H1 (cell line): ENCODE results near the gene POGK. TPM values are rescaled to one million over a fixed set of nuclear protein-coding genes. Genes with fewer than 3 reads are reported as not detected.

Experiments used
- CTCF ChIA-PET: fragments of 300-600 bp; sonication (Branson Sonifier 250); formaldehyde crosslinking; loops from one replicate; lab custom pipeline; 2021; ENCODE audit not compliant: partially characterized antibody; lab: Charles Lee
- POLR2A ChIA-PET: fragments of 300-600 bp; sonication (Branson Sonifier 250); formaldehyde crosslinking; loops from one replicate; lab custom pipeline; 2021; ENCODE audit warnings: inconsistent platforms; ENCODE audit not compliant: partially characterized antibody; lab: Charles Lee
- DNase-seq, 2 experiments: peaks; one replicate each; pipeline versions ENCODE4 v3.0.0 to v3.0.0-alpha.2; 2010 to 2022; ENCODE audit warnings: low spot score in 2 of 2, low read depth in 1 of 2, mixed read lengths in 1 of 2
- FAIRE-seq: peaks from 2 replicates; lab custom pipeline; 2011; peaks lifted over from hg19 to GRCh38; lab: Jason Lieb, UNC
- H2AFZ ChIP-seq: 2 replicates; pipeline ENCODE4 v1.8.1; 2012; ENCODE audit warnings: low read length, inconsistent platforms
- H2AK5ac ChIP-seq: 2 replicates; pipeline ENCODE4 v1.6.1; 2013; ENCODE audit warnings: low read depth, low read length
- H2BK120ac ChIP-seq: replicated peaks from 2 replicates; pipeline ENCODE3; 2013; ENCODE audit warnings: low read depth, low read length, inconsistent platforms
- H2BK12ac ChIP-seq: 2 replicates; pipeline ENCODE4 v1.6.1; 2013; ENCODE audit warnings: low read depth, low read length
- H2BK15ac ChIP-seq: 2 replicates; pipeline ENCODE4 v1.6.1; 2013; ENCODE audit warnings: low read length
- H2BK20ac ChIP-seq: 2 replicates; pipeline ENCODE4 v1.6.1; 2013; ENCODE audit warnings: low read length
- H2BK5ac ChIP-seq: 2 replicates; pipeline ENCODE4 v1.6.1; 2013; ENCODE audit warnings: low read depth, low read length
- H3K14ac ChIP-seq: 2 replicates; pipeline ENCODE4 v1.6.1; 2013; ENCODE audit warnings: inconsistent platforms; ENCODE audit not compliant: insufficient read length
- H3K18ac ChIP-seq: 2 replicates; pipeline ENCODE4 v1.6.1; 2013; ENCODE audit warnings: low read length; ENCODE audit errors: extremely low read depth
- H3K23ac ChIP-seq: 2 replicates; pipeline ENCODE4 v1.6.1; 2013; ENCODE audit warnings: inconsistent platforms; ENCODE audit not compliant: insufficient read length
- H3K23me2 ChIP-seq: 2 replicates; pipeline ENCODE4 v1.6.1; 2013; ENCODE audit warnings: low read depth, low read length
- H3K27ac ChIP-seq: 2 replicates; pipeline ENCODE4 v1.6.1; 2011; ENCODE audit warnings: low read depth, low read length, inconsistent platforms
- H3K27me3 ChIP-seq, 4 experiments: replicated peaks in 1 of 4; 1 replicate in 1 of 4; 2 replicates in 3 of 4; pipeline versions ENCODE4 v1.6.1 to v1.8.1; 2011 to 2013; ENCODE audit warnings: low read length in 3 of 4, mild to moderate bottlenecking in 3 of 4, inconsistent platforms in 2 of 4, mixed read lengths in 2 of 4, moderate library complexity in 1 of 4; ENCODE audit not compliant: control insufficient read depth in 3 of 4, insufficient read depth in 3 of 4; ENCODE audit errors: extremely low read depth in 1 of 4
- H3K36me3 ChIP-seq, 4 experiments: 2 replicates each; pipeline versions ENCODE4 v1.6.1 to v1.8.1; 2011 to 2013; ENCODE audit warnings: mild to moderate bottlenecking in 4 of 4, low read length in 3 of 4, moderate library complexity in 2 of 4, control low read depth in 1 of 4, inconsistent platforms in 1 of 4; ENCODE audit not compliant: insufficient read depth in 4 of 4, control insufficient read depth in 2 of 4
- H3K4ac ChIP-seq: replicated peaks from 2 replicates; pipeline ENCODE3; 2013; ENCODE audit warnings: low read length, low read depth, mixed read lengths, inconsistent platforms; ENCODE audit not compliant: insufficient read length
- H3K4me1 ChIP-seq, 4 experiments: replicated peaks in 1 of 4; 1 replicate in 1 of 4; 2 replicates in 3 of 4; pipeline versions ENCODE4 v1.6.1 to v1.8.1; 2011 to 2013; ENCODE audit warnings: low read length in 3 of 4, inconsistent platforms in 2 of 4, mixed read lengths in 1 of 4; ENCODE audit not compliant: insufficient read depth in 4 of 4, control insufficient read depth in 3 of 4
- H3K4me2 ChIP-seq, 2 experiments: 2 replicates each; pipeline versions ENCODE4 v1.6.1 to v1.8.1; 2011 to 2013; ENCODE audit warnings: low read depth in 2 of 2, low read length in 2 of 2, control low read depth in 1 of 2, inconsistent platforms in 1 of 2, mild to moderate bottlenecking in 1 of 2; ENCODE audit not compliant: insufficient read depth in 1 of 2
- H3K4me3 ChIP-seq, 4 experiments: fragments of 200-600, 300-600 bp in 1 of 4; sonication (generic), shearing (Covaris generic), sonication (Bioruptor Twin) in 1 of 4; 2 replicates each; pipeline versions ENCODE4 v1.5.1 to v1.8.1; 2011 to 2016; ENCODE audit warnings: low read length in 4 of 4, low read depth in 3 of 4, control low read depth in 2 of 4, inconsistent platforms in 2 of 4, mild to moderate bottlenecking in 2 of 4, mixed read lengths in 1 of 4, moderate library complexity in 1 of 4; ENCODE audit not compliant: insufficient read depth in 2 of 4; ENCODE audit errors: extremely low read depth in 1 of 4
- H3K56ac ChIP-seq: replicated peaks from 2 replicates; pipeline ENCODE3; 2013; ENCODE audit warnings: low read depth, mild to moderate bottlenecking, mixed read lengths, low read length, inconsistent platforms; ENCODE audit not compliant: insufficient read length
- H3K79me1 ChIP-seq: 2 replicates; pipeline ENCODE4 v1.6.1; 2013; ENCODE audit warnings: low read depth, low read length, control low read depth
- H3K79me2 ChIP-seq, 2 experiments: 2 replicates each; pipeline versions ENCODE4 v1.6.1 to v1.8.1; 2012 to 2013; ENCODE audit warnings: low read length in 2 of 2, mild to moderate bottlenecking in 2 of 2, inconsistent platforms in 1 of 2; ENCODE audit not compliant: insufficient read depth in 2 of 2, control insufficient read depth in 1 of 2
- H3K9ac ChIP-seq, 4 experiments: replicated peaks in 1 of 4; 1 replicate in 1 of 4; 2 replicates in 3 of 4; pipeline versions ENCODE4 v1.6.1 to v1.8.1; 2011 to 2013; ENCODE audit warnings: low read depth in 3 of 4, low read length in 3 of 4, control low read depth in 2 of 4, mild to moderate bottlenecking in 2 of 4, moderate library complexity in 2 of 4, inconsistent platforms in 1 of 4; ENCODE audit errors: extremely low read depth in 1 of 4
- H3K9me3 ChIP-seq, 2 experiments: 2 replicates each; pipeline versions ENCODE4 v1.6.1 to v1.8.1; 2012 to 2013; ENCODE audit warnings: mild to moderate bottlenecking in 2 of 2, moderate library complexity in 2 of 2, control low read depth in 1 of 2, inconsistent platforms in 1 of 2, low read depth in 1 of 2, low read length in 1 of 2, mixed read lengths in 1 of 2; ENCODE audit not compliant: insufficient read depth in 2 of 2
- H4K20me1 ChIP-seq, 2 experiments: replicated peaks in 1 of 2; 2 replicates each; pipeline versions ENCODE3 to v1.8.1; 2011 to 2013; ENCODE audit warnings: inconsistent platforms in 2 of 2, low read length in 2 of 2, mild to moderate bottlenecking in 1 of 2; ENCODE audit not compliant: insufficient read depth in 2 of 2, control insufficient read depth in 1 of 2
- H4K5ac ChIP-seq: 2 replicates; pipeline ENCODE4 v1.6.1; 2013; ENCODE audit warnings: low read length, low read depth, mixed read lengths, inconsistent platforms; ENCODE audit not compliant: insufficient read length
- H4K8ac ChIP-seq: 2 replicates; pipeline ENCODE4 v1.8.0; 2013; ENCODE audit warnings: mild to moderate bottlenecking, moderate library complexity, low read length, inconsistent platforms; ENCODE audit not compliant: insufficient read depth; ENCODE audit errors: extremely low read depth
- H4K91ac ChIP-seq: replicated peaks from 2 replicates; pipeline ENCODE3; 2013; ENCODE audit warnings: low read length, mixed read lengths, inconsistent platforms; ENCODE audit not compliant: insufficient read length
- CEBPB ChIP-seq: IDR thresholded peaks from 2 replicates; pipeline ENCODE4 v1.6.1; 2012; ENCODE audit warnings: low read depth, low read length
- CHD2 ChIP-seq: IDR thresholded peaks from 2 replicates; pipeline ENCODE4 v1.6.1; 2012; ENCODE audit warnings: low read length, improper control_type of control experiment
- CTBP2 ChIP-seq: IDR thresholded peaks from 2 replicates; pipeline ENCODE4 v1.7.0; 2011; ENCODE audit warnings: borderline replicate concordance, mild to moderate bottlenecking, moderate library complexity, mixed read lengths, low read length; ENCODE audit not compliant: insufficient read depth, insufficient read length
- GABPA ChIP-seq: IDR thresholded peaks from 2 replicates; pipeline ENCODE4 v1.6.1; 2011; ENCODE audit warnings: mild to moderate bottlenecking, low read length, moderate library complexity, borderline replicate concordance; ENCODE audit not compliant: insufficient read depth
- HDAC2 ChIP-seq, 2 experiments: fragments of 300-600 bp in 1 of 2; sonication (generic) in 1 of 2; IDR thresholded peaks; 2 replicates each; pipeline ENCODE4 v1.6.1; 2011 to 2012; ENCODE audit warnings: low read depth in 2 of 2, low read length in 2 of 2, mild to moderate bottlenecking in 2 of 2, moderate library complexity in 2 of 2, borderline replicate concordance in 1 of 2, inconsistent platforms in 1 of 2
- SAP30 ChIP-seq: fragments of 300-600 bp; sonication (generic); IDR thresholded peaks from 2 replicates; pipeline ENCODE4 v1.7.1; 2012; ENCODE audit warnings: low read length, moderate library complexity, mild to moderate bottlenecking, inconsistent platforms; ENCODE audit not compliant: insufficient read depth, insufficient replicate concordance
- YY1 ChIP-seq: IDR thresholded peaks from 2 replicates; pipeline ENCODE4 v1.6.1; 2011; ENCODE audit warnings: low read depth, mild to moderate bottlenecking, low read length
- WGBS, 2 experiments: shearing (Covaris generic) in 1 of 2; methylation state at CpG; one replicate each; pipeline versions ENCODE4 v1.1.6 to v1.1.7; 2013 to 2015; ENCODE audit warnings: low lambda C conversion rate in 2 of 2, mixed read lengths in 2 of 2, inconsistent platforms in 1 of 2, low coverage in 1 of 2, missing lambda C conversion rate in 1 of 2; ENCODE audit not compliant: insufficient replicate concordance in 2 of 2, insufficient coverage in 1 of 2, insufficient read length in 1 of 2; ENCODE audit errors: extremely low coverage in 1 of 2, missing lambda C conversion rate in 1 of 2; 5-methylcytosine and 5-hydroxymethylcytosine counted together
- polyA plus RNA-seq, 7 experiments: library from polyadenylated mRNA; depleted of rRNA in 3 of 7; stranded (reverse) in 5 of 7; unstranded in 2 of 7; fragments of >200 nt in 5 of 7; fragments of 200-250 nt in 2 of 7; gene quantifications; 1 replicate in 5 of 7; 2 replicates in 1 of 7; 4 replicates in 1 of 7; pipeline versions ENCODE4 v1.2.1 to v1.2.3, GENCODE V29; 2011 to 2013; ENCODE audit warnings: missing spikeins in 2 of 7, mixed read lengths in 2 of 7
- total RNA-seq: library from RNA; stranded (reverse); fragmentation: NEBNext Ultra II Directional; extraction: Animal tissue kit (Norgen Biotek cat#: 25700); gene quantifications from 2 replicates; pipeline ENCODE4 v1.2.1, GENCODE V29; 2021

The POGK gene
- total and polyA plus RNA-seq, 2 of the 8 experiments (the other 6 are each of a cell fraction or from before 2014, with no cell fraction given): 16.9 to 40.3 TPM

GRCh38 chr1:166902279-166902678 is 63.0 kb downstream of the POGK start:
- no peak overlapping the region for H3K4ac ChIP-seq
- H4K8ac ChIP-seq: no peak overlapping the region
- H3K18ac ChIP-seq: no peak overlapping the region
- H3K23me2 ChIP-seq: no peaks in the 10 kb centered on the region
- FAIRE-seq (no peak), DNase-seq (no peak)
- H2BK5ac ChIP-seq: no peak overlapping the region
- H3K79me1 ChIP-seq: no peaks in the 10 kb centered on the region
- no peak overlapping the region for H3K27ac ChIP-seq
- H3K9me3 ChIP-seq: peaks cover 11 to 12% of the 10 kb centered on the region in 2 experiments
- H2AFZ ChIP-seq: no peak overlapping the region
- 90% methylated on average over 1 of the region's 1 CpG; no CpG with 5 or more reads in 1 of the 2 experiments for WGBS, 2 experiments
- no peak overlapping the region for H3K4me2 ChIP-seq
- POLR2A ChIA-PET: no interaction called here
- no peaks in the 10 kb centered on the region for H4K20me1 ChIP-seq
- CTCF ChIA-PET: interaction anchor here (0.7 to 23.8 kb wide), 4 partner anchors 10 to 156 kb away, joined by 3 to 874 read pairs (median 4); no protein-coding TSS in a partner anchor
- no peaks in the 10 kb centered on the region; a peak in 1 of 7 replicates for H3K4me1 ChIP-seq
- H4K5ac ChIP-seq: no peak overlapping the region
- H2BK120ac ChIP-seq: no peak overlapping the region
- H3K9ac ChIP-seq: no peak overlapping the region
- H4K91ac ChIP-seq: no peak overlapping the region
- no peaks in the 10 kb centered on the region for H3K36me3 ChIP-seq
- no peak for TF ChIP-seq YY1
- no peak for TF ChIP-seq GABPA
- no peak for TF ChIP-seq CEBPB
- TF ChIP-seq CTBP2: no peak
- no peak for TF ChIP-seq SAP30
- no peak for TF ChIP-seq HDAC2 (IDR thresholded peaks at IDR 0.05; ENCODE audit: borderline replicate concordance in 1 of 2, low read depth in 2 of 2, low read length in 2 of 2)
- no peak for TF ChIP-seq CHD2
- H2BK20ac ChIP-seq: no peak overlapping the region
- H3K79me2 ChIP-seq: no peaks in the 10 kb centered on the region
- H3K56ac ChIP-seq: no peak overlapping the region
- no peak overlapping the region for H2BK15ac ChIP-seq
- no peak overlapping the region for H2BK12ac ChIP-seq
- no peak overlapping the region for H3K23ac ChIP-seq
- H3K27me3 ChIP-seq: no peaks in the 10 kb centered on the region; a peak in 1 of 7 replicates
- H3K14ac ChIP-seq: no peak overlapping the region
- H3K4me3 ChIP-seq: no peak overlapping the region
- no peak overlapping the region for H2AK5ac ChIP-seq
